HEK293 (cell line): ENCODE results near the gene PAN2.

Source experiments
- CTCF ChIA-PET: fragments of 350-600 bp; formaldehyde crosslinking; extraction: SDS; loops from one replicate; lab custom pipeline; 2021; ENCODE audit warnings: antibody characterized with exemption; lab: Yijun Ruan, JAX
- POLR2A ChIA-PET: fragments of 300-600 bp; formaldehyde crosslinking; extraction: SDS; loops from one replicate; lab custom pipeline; 2020; ENCODE audit warnings: antibody characterized with exemption, inconsistent platforms; lab: Yijun Ruan, JAX
- H3K27ac ChIP-seq: fragments of 200-500 bp; sonication (Bioruptor generic); 2 replicates; pipeline ENCODE4 v1.5.1; 2014; ENCODE audit warnings: low read depth, low read length, control low read depth, inconsistent platforms; ENCODE audit errors: extremely low read depth
- H3K36me3 ChIP-seq, 2 experiments: fragments of 200-500 bp in 1 of 2; sonication (Bioruptor generic) in 1 of 2; 1 replicate in 1 of 2; 2 replicates in 1 of 2; pipeline ENCODE4 v1.5.1; 2014 to 2017; ENCODE audit warnings: inconsistent platforms in 2 of 2, low read length in 2 of 2; ENCODE audit not compliant: control insufficient read depth in 2 of 2, insufficient read depth in 1 of 2
- H3K4me1 ChIP-seq: fragments of 200-500 bp; sonication (Bioruptor generic); 2 replicates; pipeline ENCODE4 v1.5.1; 2014; ENCODE audit warnings: mild to moderate bottlenecking, low read length, inconsistent platforms; ENCODE audit not compliant: control insufficient read depth, insufficient read depth
- H3K4me3 ChIP-seq: 2 replicates; pipeline ENCODE4 v1.5.1; 2011; ENCODE audit warnings: low read depth, mild to moderate bottlenecking, control low read depth, low read length, moderate library complexity
- H3K9me3 ChIP-seq: fragments of 200-500 bp; sonication (Bioruptor generic); 2 replicates; pipeline ENCODE4 v1.5.1; 2014; ENCODE audit warnings: low read depth, low read length, inconsistent platforms; ENCODE audit not compliant: control insufficient read depth, insufficient read depth
- BCL11B ChIP-seq: fragments of 450-650 bp; formaldehyde crosslinking; IDR thresholded peaks from 2 replicates; pipeline ENCODE4 v1.5.1; 2016; ENCODE audit warnings: low read depth, missing biosample characterization, missing genetic modification characterization
- FEZF1 ChIP-seq: fragments of 450-650 bp; formaldehyde crosslinking; IDR thresholded peaks from 2 replicates; pipeline ENCODE4 v1.5.1; 2016; ENCODE audit warnings: missing biosample characterization, missing genetic modification characterization
- KLF8 ChIP-seq: fragments of 450-650 bp; formaldehyde crosslinking; IDR thresholded peaks from 2 replicates; pipeline ENCODE4 v1.5.1; 2016; ENCODE audit warnings: missing biosample characterization, missing genetic modification characterization
- PRDM1 ChIP-seq: fragments of 450-650 bp; formaldehyde crosslinking; IDR thresholded peaks from 2 replicates; pipeline ENCODE4; 2016; ENCODE audit warnings: missing biosample characterization, missing genetic modification characterization
- SCRT2 ChIP-seq: fragments of 450-650 bp; formaldehyde crosslinking; IDR thresholded peaks from 2 replicates; pipeline ENCODE4 v1.5.1; 2016; ENCODE audit warnings: missing biosample characterization, missing genetic modification characterization
- ZFHX2 ChIP-seq: fragments of 450-650 bp; formaldehyde crosslinking; conservative IDR thresholded peaks from 2 replicates; pipeline ENCODE4 v1.5.1; 2016; ENCODE audit warnings: missing biosample characterization, missing genetic modification characterization
- ZNF10 ChIP-seq: fragments of 450-650 bp; formaldehyde crosslinking; IDR thresholded peaks from 2 replicates; pipeline ENCODE4 v1.5.1; 2017; ENCODE audit warnings: missing biosample characterization, missing genetic modification characterization
- ZNF174 ChIP-seq: fragments of 450-650 bp; formaldehyde crosslinking; IDR thresholded peaks from 2 replicates; pipeline ENCODE4 v1.5.0; 2017; ENCODE audit warnings: missing biosample characterization, mild to moderate bottlenecking, missing genetic modification characterization
- ZNF366 ChIP-seq: fragments of 450-650 bp; formaldehyde crosslinking; conservative IDR thresholded peaks from 2 replicates; pipeline ENCODE4 v1.5.1; 2016; ENCODE audit warnings: missing biosample characterization, missing genetic modification characterization
- ZNF548 ChIP-seq: fragments of 450-650 bp; formaldehyde crosslinking; IDR thresholded peaks from 2 replicates; pipeline ENCODE4 v1.5.1; 2016; ENCODE audit warnings: missing biosample characterization, missing genetic modification characterization
- ZNF610 ChIP-seq: fragments of 450-650 bp; formaldehyde crosslinking; IDR thresholded peaks from 2 replicates; pipeline ENCODE4 v1.5.1; 2016; ENCODE audit warnings: missing biosample characterization, missing genetic modification characterization, borderline replicate concordance
- ZNF645 ChIP-seq: fragments of 450-650 bp; formaldehyde crosslinking; IDR thresholded peaks from 2 replicates; pipeline ENCODE4; 2016; ENCODE audit warnings: missing biosample characterization, missing genetic modification characterization
- ZNF707 ChIP-seq: fragments of 450-650 bp; formaldehyde crosslinking; IDR thresholded peaks from 2 replicates; pipeline ENCODE4 v1.5.1; 2016; ENCODE audit warnings: missing biosample characterization, missing genetic modification characterization
- TF ChIP-seq, protein P1 (sequence below): fragments of 450-650 bp; formaldehyde crosslinking; IDR thresholded peaks from 2 replicates; pipeline ENCODE4 v1.5.1; 2016; ENCODE audit warnings: missing biosample characterization, missing genetic modification characterization
- TF ChIP-seq, protein P2 (sequence below): fragments of 450-650 bp; formaldehyde crosslinking; IDR thresholded peaks from 2 replicates; pipeline ENCODE4 v1.5.1; 2017; ENCODE audit warnings: missing biosample characterization, missing genetic modification characterization
- TF ChIP-seq, protein P3 (sequence below): fragments of 450-650 bp; formaldehyde crosslinking; IDR thresholded peaks from 2 replicates; pipeline ENCODE4 v1.5.1; 2017; ENCODE audit warnings: missing biosample characterization, missing genetic modification characterization

PAN2 gene

DNA sequence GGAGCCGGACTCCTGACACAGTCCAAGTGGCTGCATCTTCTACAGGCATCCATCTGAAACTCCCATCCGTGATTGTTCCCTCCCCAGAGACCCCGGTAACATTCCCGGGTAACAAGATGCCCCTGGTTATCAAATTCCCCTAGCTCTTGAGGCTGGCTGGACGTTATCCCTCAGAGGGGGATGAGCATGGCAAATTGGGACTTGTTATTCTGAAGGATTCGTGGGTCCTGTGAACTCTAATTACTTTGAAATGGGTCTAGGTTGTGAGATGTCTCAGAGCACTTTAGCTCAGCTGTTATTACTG is 642 bp upstream of the PAN2 start (continued):
- no peak for TF ChIP-seq ZNF645 (tag by site-specific recombination)

DNA sequence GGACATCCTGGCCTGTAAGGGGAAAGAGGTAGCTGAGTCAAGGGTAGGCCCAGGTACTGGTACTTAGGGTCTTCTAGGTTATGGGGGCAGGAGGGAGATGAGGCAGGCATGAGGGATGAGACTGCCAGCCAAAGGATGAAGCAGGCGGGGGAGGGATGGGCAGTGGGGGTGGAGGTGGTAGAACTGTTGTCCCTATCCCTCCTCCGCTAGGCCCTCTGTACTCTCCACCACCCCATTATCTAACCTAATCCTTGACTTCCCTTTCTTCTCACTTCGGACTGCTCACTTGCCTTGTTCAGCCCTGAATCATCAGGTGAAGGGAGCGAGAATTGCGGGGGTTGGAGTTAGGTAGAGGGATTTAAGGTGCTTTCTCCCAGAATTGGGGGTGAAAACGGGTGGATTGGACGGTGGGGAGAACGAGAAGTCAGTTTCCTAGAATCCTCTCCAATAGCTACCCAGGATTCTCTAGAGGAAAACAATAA is 562 bp downstream of the PAN2 start:
- Histone ChIP-seq H3K36me3 (peaks cover 0 to 6% of the 10 kb centered on the region in 2 experiments; a peak in 2 of 3 replicates), H3K4me1 (peaks cover 5% of the 10 kb centered on the region), H3K9me3 (no peaks in the 10 kb centered on the region), H3K27ac (peak overlapping the region; percentile 80), H3K4me3 (peak overlapping the region; percentile 63)
- CTCF ChIA-PET = interaction anchor here (0.6 to 1.4 kb wide), 3 partner anchors 13 to 38 kb away, joined by 4 to 6 read pairs (median 5); no protein-coding TSS in a partner anchor
- POLR2A ChIA-PET = interaction anchor here (0.6 to 3.4 kb wide), 11 partner anchors 11 to 206 kb away, joined by 3 to 32 read pairs (median 4); partner anchors contain the start of genes CNPY2, ESYT1, SMARCC2 and STAT2
- TF ChIP-seq ZFHX2 (tag by site-specific recombination) (peak; percentile 34; the same call in 1 of the 2 replicates), PRDM1 (tag by site-specific recombination) (peak; percentile 36; the same call in 1 of the 2 replicates), ZNF548 (tag by site-specific recombination) (no peak), ZNF174 (tag by site-specific recombination) (no peak), KLF8 (tag by site-specific recombination) (no peak), ZNF610 (no peak), SCRT2 (tag by site-specific recombination) (peak; percentile 61), ZNF707 (tag by site-specific recombination) (no peak), ZNF10 (tag by site-specific recombination) (peak; percentile 98), ZNF366 (0 out of 2 replicates have a peak, but pooled peaks have one; percentile 14), FEZF1 (tag by site-specific recombination) (peak; percentile 12; the same call in 1 of the 2 replicates), BCL11B (tag by site-specific recombination) (no peak)
- TF ChIP-seq, protein P1, sequence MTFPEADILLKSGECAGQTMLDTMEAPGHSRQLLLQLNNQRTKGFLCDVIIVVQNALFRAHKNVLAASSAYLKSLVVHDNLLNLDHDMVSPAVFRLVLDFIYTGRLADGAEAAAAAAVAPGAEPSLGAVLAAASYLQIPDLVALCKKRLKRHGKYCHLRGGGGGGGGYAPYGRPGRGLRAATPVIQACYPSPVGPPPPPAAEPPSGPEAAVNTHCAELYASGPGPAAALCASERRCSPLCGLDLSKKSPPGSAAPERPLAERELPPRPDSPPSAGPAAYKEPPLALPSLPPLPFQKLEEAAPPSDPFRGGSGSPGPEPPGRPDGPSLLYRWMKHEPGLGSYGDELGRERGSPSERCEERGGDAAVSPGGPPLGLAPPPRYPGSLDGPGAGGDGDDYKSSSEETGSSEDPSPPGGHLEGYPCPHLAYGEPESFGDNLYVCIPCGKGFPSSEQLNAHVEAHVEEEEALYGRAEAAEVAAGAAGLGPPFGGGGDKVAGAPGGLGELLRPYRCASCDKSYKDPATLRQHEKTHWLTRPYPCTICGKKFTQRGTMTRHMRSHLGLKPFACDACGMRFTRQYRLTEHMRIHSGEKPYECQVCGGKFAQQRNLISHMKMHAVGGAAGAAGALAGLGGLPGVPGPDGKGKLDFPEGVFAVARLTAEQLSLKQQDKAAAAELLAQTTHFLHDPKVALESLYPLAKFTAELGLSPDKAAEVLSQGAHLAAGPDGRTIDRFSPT = 0 out of 2 replicates have a peak, but pooled peaks have one; percentile 27
- TF ChIP-seq, protein P2, sequence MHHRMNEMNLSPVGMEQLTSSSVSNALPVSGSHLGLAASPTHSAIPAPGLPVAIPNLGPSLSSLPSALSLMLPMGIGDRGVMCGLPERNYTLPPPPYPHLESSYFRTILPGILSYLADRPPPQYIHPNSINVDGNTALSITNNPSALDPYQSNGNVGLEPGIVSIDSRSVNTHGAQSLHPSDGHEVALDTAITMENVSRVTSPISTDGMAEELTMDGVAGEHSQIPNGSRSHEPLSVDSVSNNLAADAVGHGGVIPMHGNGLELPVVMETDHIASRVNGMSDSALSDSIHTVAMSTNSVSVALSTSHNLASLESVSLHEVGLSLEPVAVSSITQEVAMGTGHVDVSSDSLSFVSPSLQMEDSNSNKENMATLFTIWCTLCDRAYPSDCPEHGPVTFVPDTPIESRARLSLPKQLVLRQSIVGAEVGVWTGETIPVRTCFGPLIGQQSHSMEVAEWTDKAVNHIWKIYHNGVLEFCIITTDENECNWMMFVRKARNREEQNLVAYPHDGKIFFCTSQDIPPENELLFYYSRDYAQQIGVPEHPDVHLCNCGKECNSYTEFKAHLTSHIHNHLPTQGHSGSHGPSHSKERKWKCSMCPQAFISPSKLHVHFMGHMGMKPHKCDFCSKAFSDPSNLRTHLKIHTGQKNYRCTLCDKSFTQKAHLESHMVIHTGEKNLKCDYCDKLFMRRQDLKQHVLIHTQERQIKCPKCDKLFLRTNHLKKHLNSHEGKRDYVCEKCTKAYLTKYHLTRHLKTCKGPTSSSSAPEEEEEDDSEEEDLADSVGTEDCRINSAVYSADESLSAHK (tag by site-specific recombination) = peak; percentile 6; the same call in 1 of the 2 replicates
- TF ChIP-seq, protein P3, sequence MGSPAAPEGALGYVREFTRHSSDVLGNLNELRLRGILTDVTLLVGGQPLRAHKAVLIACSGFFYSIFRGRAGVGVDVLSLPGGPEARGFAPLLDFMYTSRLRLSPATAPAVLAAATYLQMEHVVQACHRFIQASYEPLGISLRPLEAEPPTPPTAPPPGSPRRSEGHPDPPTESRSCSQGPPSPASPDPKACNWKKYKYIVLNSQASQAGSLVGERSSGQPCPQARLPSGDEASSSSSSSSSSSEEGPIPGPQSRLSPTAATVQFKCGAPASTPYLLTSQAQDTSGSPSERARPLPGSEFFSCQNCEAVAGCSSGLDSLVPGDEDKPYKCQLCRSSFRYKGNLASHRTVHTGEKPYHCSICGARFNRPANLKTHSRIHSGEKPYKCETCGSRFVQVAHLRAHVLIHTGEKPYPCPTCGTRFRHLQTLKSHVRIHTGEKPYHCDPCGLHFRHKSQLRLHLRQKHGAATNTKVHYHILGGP = peak; percentile 83
